GM19239 (cell line): Measurements from ENCODE around the gene F2R.

ENCODE experiments used
- DNase-seq: peaks from one replicate; pipeline ENCODE4 v3.0.0; 2011; ENCODE audit warnings: low spot score; ENCODE audit not compliant: insufficient read length
- FAIRE-seq: peaks from 2 replicates; lab custom pipeline; 2011; peaks lifted over from hg19 to GRCh38; lab: Jason Lieb, UNC

Gene F2R

GRCh38 chr5:76690037-76690679, 25.8 kb upstream of the F2R start:
- DNase-seq (no peak), FAIRE-seq (no peak)

DNA sequence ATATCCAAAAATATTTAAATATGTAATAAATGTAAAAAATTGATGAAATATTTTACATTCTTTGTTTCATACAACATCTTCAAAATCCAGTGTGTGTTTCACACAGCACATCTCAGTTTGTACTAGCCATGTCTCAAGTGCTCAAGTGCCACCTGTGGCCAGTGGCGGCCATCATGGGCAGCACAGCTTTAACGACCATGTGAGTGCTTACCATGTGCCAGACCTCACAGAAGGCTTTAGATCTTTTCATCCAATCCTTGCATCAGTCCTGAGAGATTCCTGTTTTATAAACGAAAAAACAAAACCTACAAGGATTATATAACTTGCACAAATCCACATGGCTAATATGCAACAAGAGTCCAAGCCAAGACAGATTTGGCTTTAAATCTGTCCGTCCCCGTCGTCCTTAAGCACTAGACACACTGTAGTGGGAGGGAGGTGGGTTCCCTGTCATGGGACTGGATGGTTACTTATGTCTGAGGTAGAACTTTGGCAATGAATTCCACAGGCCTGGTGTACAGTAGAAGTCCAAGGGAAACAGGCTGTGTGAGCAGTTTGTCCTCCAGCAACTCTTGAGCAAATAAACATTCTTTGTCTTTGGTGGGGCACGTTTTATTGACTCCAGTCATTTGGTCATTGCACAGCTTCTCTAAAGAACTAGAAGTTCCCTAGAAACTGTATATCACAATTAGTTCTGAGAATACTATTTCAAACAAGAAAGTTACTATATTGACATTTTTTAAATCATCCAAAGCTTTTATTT, 25.0 kb upstream of the F2R start:
- DNase-seq (no peak), FAIRE-seq (no peak)

- FAIRE-seq (no peak), DNase-seq (no peak)
These were observed 24.3 kb upstream of the F2R start for GRCh38 chr5:76691467-76692273.

DNA sequence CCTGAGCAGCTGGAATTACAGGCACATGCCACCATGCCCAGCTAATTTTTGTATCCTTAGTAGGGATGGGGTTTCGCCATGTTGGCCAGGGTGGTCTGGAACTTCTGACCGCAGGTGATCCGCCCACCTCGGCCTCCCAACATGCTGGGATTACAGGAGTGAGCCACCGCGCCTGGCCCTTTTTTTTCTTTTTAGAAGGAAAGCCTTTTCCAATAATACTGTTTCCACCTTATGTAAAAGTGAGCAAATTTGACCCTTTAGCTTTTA, 23.7 kb upstream of the F2R start:
- FAIRE-seq (no peak), DNase-seq (no peak)

DNA sequence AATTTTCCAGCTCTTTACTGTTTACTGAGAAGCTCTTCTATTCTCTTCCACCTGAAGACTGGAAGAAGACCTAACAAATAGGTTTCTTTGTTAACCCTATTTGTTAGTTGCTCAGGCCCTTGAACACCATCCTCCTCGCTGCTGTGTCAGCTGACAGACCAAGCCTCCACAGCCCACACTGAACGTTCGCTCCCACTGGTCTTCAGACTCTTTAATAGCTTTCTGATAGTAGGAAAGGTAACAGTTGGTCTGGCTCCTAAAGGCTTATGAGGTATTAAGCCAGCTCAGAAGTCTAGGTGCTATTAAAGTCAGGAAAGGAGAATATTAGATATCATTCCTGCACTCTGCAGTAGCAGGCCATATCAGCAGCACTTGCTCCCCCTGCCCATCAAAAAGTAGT, 23.3 kb upstream of the F2R start:
- FAIRE-seq (no peak), DNase-seq (no peak)

DNA sequence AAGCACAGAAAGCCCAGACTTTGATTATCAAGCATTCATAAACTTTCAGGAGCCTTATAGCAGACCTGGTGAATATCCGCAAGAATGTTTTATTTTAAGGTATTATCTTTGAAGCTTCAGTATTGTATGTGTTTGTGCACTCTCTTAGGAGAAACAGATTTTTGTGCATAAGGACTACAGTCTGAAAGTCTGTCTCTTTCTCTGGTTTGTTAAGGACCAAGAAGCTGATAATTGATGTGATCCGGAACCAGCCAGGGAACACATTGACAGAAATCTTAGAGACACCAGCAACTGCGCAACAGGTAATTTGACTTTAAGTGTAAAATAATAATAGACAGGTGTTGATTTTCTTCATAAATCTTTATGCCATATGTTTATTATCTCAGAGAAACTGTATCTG, 22.8 kb upstream of the F2R start:
- DNase-seq, result no peak
- FAIRE-seq, result no peak

DNA sequence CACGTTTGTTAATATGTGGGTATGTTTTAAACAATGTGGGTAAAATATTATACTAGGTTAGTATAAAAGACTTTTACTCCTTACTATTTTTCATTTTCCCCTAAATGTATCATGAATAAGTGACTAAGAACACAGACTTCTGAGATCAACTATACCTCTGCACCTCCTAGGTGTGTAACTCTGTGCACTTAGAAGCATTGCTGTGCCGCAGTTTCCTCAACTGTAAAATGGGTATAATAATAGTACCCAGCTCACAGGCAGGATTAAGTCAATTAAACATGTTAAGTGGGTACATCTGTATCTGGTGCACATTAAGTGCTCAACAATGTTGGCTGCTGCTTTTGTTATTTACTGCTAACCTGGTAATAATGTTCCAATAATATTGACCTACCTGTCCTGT, 21.6 kb upstream of the F2R start:
- FAIRE-seq, result no peak
- no peak for DNase-seq

- FAIRE-seq, result no peak
- no peak for DNase-seq
These were observed 20.6 kb upstream of the F2R start for GRCh38 chr5:76695346-76695745.

- FAIRE-seq, result peak; percentile 44
These were observed 19.7 kb upstream of the F2R start for GRCh38 chr5:76696251-76696650.

GRCh38 chr5:76697670-76698069, 18.3 kb upstream of the F2R start:
- FAIRE-seq, result no peak
- no peak for DNase-seq

More at GRCh38 chr5:76696251-76696650, 19.7 kb upstream of the F2R start:
- DNase-seq, result no peak

DNA sequence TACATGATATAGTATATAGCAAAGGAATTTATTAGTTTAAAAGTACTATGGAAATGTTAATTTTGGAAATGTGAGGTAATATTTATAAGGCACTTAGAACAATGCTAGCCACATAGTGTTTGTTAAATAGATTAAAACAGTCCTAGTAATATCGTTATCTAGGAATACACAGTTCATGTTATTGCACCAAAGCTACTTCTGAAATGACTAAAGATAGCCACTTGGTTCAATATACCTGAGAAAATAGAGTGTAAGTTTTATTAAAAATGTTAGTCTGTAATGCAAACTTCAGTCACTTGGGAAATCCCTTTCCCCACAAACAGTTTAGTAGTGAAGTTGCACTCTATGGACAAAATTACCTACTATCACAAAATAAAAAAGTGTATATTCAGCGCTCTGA, 15.4 kb upstream of the F2R start:
- DNase-seq (no peak), FAIRE-seq (no peak)

GRCh38 chr5:76701298-76701697, 14.6 kb upstream of the F2R start:
- no peak for FAIRE-seq
- DNase-seq, result no peak

DNA sequence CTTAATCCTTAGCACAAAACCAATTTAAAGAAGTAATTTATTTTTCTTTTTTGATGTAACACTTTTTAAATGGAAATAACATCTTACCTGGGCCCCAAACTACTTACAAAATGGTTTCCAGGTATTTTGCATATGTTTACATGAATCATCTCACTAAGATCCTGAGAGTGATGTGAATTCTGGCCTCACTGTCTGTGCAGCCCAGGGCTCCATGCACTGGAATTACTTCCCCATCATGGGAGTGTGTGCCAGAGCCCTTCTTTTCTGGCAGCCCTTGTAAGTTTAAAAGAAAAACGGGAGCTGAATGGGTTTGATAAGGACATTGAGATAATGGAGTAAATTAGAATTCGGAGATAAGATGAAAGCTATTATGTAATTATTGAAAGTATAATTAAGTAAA, 12.2 kb upstream of the F2R start:
- DNase-seq, result no peak
- no peak for FAIRE-seq

DNA sequence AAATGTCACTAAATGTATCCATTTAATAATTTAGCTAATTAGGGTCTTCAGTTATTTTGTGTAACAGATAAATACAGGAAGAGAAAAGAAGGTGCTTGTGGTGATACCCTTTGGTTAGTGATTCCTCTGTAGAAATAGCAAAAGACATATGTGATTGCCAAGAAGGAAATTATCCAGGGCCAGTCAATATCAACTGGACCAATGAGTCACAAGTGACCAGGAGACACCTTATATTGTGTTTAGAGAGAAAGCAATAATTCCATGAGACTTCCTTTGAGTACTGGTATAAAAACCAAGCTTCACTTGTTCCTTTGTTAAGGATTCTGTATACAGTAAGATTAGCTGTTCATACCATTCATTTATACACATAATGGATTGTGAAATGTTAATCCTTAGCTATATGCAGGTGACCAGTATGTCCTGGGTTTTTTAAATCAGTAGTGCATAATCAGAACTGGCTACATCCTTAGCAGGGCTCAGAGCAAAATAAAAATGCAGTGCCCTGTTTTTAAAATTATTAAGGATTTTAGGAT, 11.7 kb upstream of the F2R start:
- FAIRE-seq, result no peak
- no peak for DNase-seq

- DNase-seq, result no peak
- FAIRE-seq, result no peak
These were observed 10.4 kb upstream of the F2R start for GRCh38 chr5:76705574-76705973.

- DNase-seq (no peak), FAIRE-seq (no peak)
These were observed 6.2 kb upstream of the F2R start for GRCh38 chr5:76709762-76710161.

DNA sequence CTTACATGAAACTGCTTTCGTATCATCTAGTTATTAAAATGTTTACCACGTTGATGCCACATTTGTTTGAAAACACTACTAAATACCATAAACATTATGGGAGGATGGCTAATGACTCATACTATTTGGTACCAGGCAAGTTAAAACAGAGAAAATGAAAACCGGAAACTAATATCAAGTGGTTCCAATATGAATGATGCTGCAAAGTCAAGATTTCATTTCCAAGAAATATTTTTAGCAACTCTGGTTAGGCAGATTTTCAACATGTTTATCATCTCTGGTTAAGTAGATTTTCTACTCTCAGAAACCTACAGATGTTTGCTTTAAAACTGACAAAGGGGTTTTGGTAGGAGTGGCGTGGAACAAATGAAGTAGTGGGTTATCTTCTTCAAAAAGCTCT, 4.9 kb upstream of the F2R start:
- no peak for DNase-seq
- FAIRE-seq, result peak; percentile 33

GRCh38 chr5:76714751-76715485, 1.0 kb upstream of the F2R start:
- DNase-seq (no peak), FAIRE-seq (no peak)

- DNase-seq, result no peak
These were observed 515 bp upstream of the F2R start for GRCh38 chr5:76715486-76715735.

GRCh38 chr5:76716456-76717157, 681 bp downstream of the F2R start:
- no peak for DNase-seq
- FAIRE-seq, result no peak

More at GRCh38 chr5:76715486-76715735, 515 bp upstream of the F2R start:
- no peak for FAIRE-seq
